Measurements from ENCODE around the gene FIGNL2. TPM values are rescaled to one million over a fixed set of nuclear protein-coding genes. Genes with fewer than 3 reads are reported as not detected.

Gene FIGNL2
- total RNA-seq, 2 experiments from 2014 or later = 0.25 to 0.36 TPM

DNA sequence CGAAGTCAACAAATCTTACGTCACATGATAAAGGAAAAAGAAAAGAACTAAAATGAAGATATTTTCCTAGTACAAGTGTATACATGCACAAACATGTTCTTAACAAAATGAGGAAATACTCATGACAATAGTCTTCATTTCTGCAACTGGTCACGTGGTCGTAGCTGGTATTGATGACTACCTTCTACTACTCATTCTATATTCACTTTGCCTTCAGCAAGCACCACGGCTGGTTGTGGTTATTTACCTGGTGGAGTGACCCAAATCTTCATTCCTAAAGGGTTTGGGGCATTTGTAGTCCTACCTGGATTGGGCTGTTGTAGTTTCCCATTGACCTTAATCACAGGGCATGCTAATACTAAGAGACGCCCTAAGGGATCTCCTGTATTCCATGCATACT lies 51.2 kb downstream of the FIGNL2 start:
- no peaks in the 10 kb centered on the region for H3K27me3 Mint-ChIP-seq (ENCODE audit: low read depth)
- H3K4me1 Mint-ChIP-seq (ENCODE audit: low read depth) = no peaks in the 10 kb centered on the region
- DNase-seq = no peak
- intact Hi-C loops (cut with micrococcal nuclease) = no loop called here
- H3K27ac Mint-ChIP-seq = no peak overlapping the region
- CTCF ChIA-PET = no interaction called here
- H3K9me3 Mint-ChIP-seq = no peaks in the 10 kb centered on the region
- no peaks in the 10 kb centered on the region for H3K36me3 Mint-ChIP-seq (ENCODE audit: low read depth)
- H3K4me3 Mint-ChIP-seq = no peak overlapping the region

DNA sequence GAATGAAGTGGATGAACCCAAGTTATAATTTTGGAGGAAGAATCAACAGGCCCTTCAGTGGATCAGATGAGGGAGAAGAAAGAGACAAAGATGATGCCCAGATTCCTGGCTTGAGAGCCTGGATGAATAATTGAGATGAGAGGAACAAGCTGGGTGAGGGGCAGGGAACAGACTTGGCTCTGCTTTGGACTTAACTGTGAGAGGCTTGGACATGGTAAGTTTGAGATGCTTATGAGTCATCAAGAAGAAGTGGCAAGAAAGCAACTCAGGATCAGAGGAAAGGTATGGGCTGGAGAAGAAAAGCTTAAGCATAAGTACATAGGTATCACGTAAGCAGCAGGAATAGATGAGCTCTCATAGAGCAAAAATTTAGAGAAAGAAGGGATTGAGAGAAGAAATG lies 55.3 kb downstream of the FIGNL2 start:
- intact Hi-C loops (cut with micrococcal nuclease) = no loop called here

DNA sequence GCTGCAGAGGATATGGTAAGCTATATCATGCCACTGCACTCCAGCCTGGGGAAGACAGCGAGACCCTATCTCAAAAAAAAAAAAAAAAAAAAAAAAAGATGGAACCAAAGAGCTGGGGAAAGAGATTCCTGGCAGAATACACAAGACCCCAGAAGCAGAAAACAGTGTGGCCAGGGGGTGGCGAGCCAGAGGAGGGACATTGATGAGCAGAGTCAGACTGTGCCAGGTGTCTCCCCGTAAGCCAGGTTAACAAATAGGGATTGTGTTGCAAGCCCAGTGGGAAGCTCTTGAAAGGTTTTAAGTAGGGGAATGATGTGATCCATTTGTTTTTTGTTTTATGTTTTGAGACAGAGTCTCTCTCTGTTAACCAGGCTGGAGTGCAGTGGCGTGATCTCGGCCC lies 56.1 kb downstream of the FIGNL2 start:
- no peak overlapping the region for H3K4me3 Mint-ChIP-seq
- no peaks in the 10 kb centered on the region for H3K27me3 Mint-ChIP-seq (ENCODE audit: low read depth)
- H3K4me1 Mint-ChIP-seq (ENCODE audit: low read depth) = no peaks in the 10 kb centered on the region
- no peak for DNase-seq
- CTCF ChIA-PET = interaction anchor here (0.6 to 0.7 kb wide), 3 partner anchors 51 to 854 kb away, joined by 3 read pairs; no protein-coding TSS in a partner anchor
- H3K36me3 Mint-ChIP-seq (ENCODE audit: low read depth) = no peaks in the 10 kb centered on the region
- no peaks in the 10 kb centered on the region for H3K9me3 Mint-ChIP-seq
- intact Hi-C loops (cut with micrococcal nuclease) = no loop called here
- no peak overlapping the region for H3K27ac Mint-ChIP-seq

More for the DNA sequence above, 55.3 kb downstream of the FIGNL2 start:
- no peak for DNase-seq
- no peaks in the 10 kb centered on the region for H3K27me3 Mint-ChIP-seq (ENCODE audit: low read depth)
- no peaks in the 10 kb centered on the region for H3K36me3 Mint-ChIP-seq (ENCODE audit: low read depth)
- CTCF ChIA-PET = interaction anchor here (0.5 to 0.7 kb wide), 2 partner anchors 21 to 50 kb away, joined by 3 read pairs; no protein-coding TSS in a partner anchor
- no peaks in the 10 kb centered on the region for H3K4me1 Mint-ChIP-seq (ENCODE audit: low read depth)
- no peak overlapping the region for H3K27ac Mint-ChIP-seq
- H3K4me3 Mint-ChIP-seq = no peak overlapping the region
- H3K9me3 Mint-ChIP-seq = no peaks in the 10 kb centered on the region

DNA sequence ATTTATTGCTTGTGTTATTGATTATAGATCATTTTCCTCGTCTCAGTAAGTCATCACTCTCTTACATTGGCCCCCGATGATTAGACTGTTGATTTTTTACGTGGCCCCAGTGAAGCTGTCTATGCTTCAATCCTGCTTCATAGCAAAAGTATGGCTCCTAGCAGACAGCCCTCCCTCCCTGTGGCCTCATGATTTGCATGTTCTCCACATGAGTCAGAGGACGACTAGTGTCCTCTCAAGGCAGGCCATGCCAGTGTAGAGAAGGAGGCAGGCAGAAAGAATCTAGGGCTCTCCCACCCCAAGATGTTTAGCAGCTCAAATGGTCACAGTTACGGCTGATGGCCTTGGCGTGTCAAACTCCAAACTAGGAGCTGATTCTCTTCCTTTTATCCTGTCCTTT lies 59.6 kb downstream of the FIGNL2 start:
- no peaks in the 10 kb centered on the region for H3K9me3 Mint-ChIP-seq
- no peak for DNase-seq
- no peaks in the 10 kb centered on the region for H3K27me3 Mint-ChIP-seq (ENCODE audit: low read depth)
- H3K4me1 Mint-ChIP-seq (ENCODE audit: low read depth) = no peaks in the 10 kb centered on the region
- H3K4me3 Mint-ChIP-seq = no peak overlapping the region
- H3K27ac Mint-ChIP-seq = no peak overlapping the region
- CTCF ChIA-PET = no interaction called here
- intact Hi-C loops (cut with micrococcal nuclease) = no loop called here
- H3K36me3 Mint-ChIP-seq (ENCODE audit: low read depth) = no peaks in the 10 kb centered on the region

DNA sequence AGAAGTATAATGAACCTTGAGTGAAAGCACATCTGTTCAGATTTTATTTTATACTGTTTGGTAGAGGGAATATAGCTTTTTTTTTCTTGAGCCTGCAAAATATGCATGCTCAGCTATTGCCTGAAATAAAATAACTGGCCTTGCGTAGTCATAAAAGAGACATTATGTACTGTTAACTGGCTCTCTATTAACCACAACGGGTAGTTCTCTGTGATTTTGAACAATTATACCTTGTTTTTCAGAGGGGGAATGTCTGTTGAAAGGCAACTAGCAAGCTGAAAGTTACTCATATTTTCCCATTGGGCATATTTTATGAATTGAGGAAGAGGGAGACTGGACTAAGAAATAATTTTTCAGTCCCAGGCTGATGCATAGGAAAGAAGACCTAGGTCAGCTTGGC lies 62.6 kb downstream of the FIGNL2 start:
- no peaks in the 10 kb centered on the region for H3K9me3 Mint-ChIP-seq
- DNase-seq = no peak
- no peak overlapping the region for H3K4me3 Mint-ChIP-seq
- H3K27me3 Mint-ChIP-seq (ENCODE audit: low read depth) = peaks cover 4% of the 10 kb centered on the region
- no peaks in the 10 kb centered on the region for H3K4me1 Mint-ChIP-seq (ENCODE audit: low read depth)
- intact Hi-C loops (cut with micrococcal nuclease) = no loop called here
- no peak overlapping the region for H3K27ac Mint-ChIP-seq
- CTCF ChIA-PET = no interaction called here
- H3K36me3 Mint-ChIP-seq (ENCODE audit: low read depth) = no peaks in the 10 kb centered on the region

DNA sequence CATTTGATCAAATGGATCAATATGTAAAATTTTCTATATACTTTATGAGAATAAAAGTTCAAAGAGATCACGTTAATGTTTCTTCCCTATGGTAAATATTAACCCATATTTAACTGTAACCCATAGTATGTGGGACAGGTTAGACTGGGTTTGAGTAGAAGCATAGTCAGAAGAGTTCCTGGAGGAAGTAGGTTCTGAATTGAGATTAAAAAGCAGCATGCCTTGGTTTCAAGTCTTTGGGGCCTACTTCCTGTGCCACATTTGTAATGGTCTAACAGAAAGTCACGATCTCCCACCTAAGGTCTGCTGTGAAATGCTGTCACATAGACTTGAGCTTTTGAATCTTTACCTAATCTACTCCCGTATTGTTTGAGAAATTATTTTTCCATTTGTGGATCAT lies 63.8 kb downstream of the FIGNL2 start:
- intact Hi-C loops (cut with micrococcal nuclease) = no loop called here
- H3K9me3 Mint-ChIP-seq = no peaks in the 10 kb centered on the region
- H3K4me3 Mint-ChIP-seq = no peak overlapping the region
- no peak overlapping the region for H3K27ac Mint-ChIP-seq
- H3K36me3 Mint-ChIP-seq (ENCODE audit: low read depth) = no peaks in the 10 kb centered on the region
- no peaks in the 10 kb centered on the region for H3K4me1 Mint-ChIP-seq (ENCODE audit: low read depth)
- peaks cover 4% of the 10 kb centered on the region for H3K27me3 Mint-ChIP-seq (ENCODE audit: low read depth)
- no peak for DNase-seq
- CTCF ChIA-PET = no interaction called here

DNA sequence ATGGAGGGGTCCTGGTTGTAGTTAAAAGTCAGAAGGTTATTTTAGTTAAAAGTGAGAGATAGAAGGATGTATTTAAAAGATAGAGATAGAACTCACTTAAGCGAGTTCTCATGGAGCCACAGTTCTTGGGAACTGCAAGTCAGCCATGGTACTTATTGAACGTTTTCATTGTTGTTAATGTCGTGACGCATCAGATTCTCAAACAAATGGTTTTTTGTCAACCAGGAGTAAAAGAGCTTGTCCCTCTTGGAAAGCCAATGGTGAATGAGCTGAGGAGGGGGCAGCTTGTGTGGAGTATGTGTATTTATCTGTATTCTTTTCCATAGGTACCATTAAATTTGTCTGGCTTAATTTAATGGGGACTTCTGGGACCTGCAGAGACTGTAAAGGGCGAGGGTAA lies 68.6 kb downstream of the FIGNL2 start:
- Mint-ChIP-seq H3K9me3 (no peaks in the 10 kb centered on the region), H3K27me3 (ENCODE audit: low read depth) (peaks cover 4% of the 10 kb centered on the region), H3K27ac (no peak overlapping the region), H3K4me1 (ENCODE audit: low read depth) (no peaks in the 10 kb centered on the region), H3K4me3 (no peak overlapping the region), H3K36me3 (ENCODE audit: low read depth) (no peaks in the 10 kb centered on the region)
- CTCF ChIA-PET = interaction anchor here (1.1 kb wide), 1 partner anchor 248 kb away, joined by 3 read pairs; no protein-coding TSS in a partner anchor
- intact Hi-C loops (cut with micrococcal nuclease) = no loop called here
- DNase-seq = no peak

DNA sequence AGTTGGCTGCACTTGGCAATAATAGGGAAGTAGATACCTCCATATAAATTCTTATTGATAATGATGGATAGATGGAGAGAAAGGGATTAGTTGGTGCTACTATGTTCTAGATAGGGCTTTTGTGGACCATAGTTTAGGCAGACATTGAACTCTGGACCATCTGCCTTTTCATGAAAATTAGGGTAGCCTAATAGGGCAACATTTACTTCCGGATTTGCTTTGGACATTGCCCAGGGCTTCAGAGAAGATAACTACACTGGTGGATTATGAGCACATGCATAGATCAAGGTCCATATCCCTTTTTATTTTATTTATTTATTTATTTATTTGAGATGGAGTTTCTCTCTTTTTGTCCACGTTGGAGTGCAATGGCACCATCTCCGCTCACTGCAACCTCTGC lies 70.5 kb downstream of the FIGNL2 start:
- H3K4me3 Mint-ChIP-seq = no peak overlapping the region
- H3K9me3 Mint-ChIP-seq = no peaks in the 10 kb centered on the region
- H3K27me3 Mint-ChIP-seq (ENCODE audit: low read depth) = peaks cover 4% of the 10 kb centered on the region
- no peaks in the 10 kb centered on the region for H3K36me3 Mint-ChIP-seq (ENCODE audit: low read depth)
- CTCF ChIA-PET = no interaction called here
- intact Hi-C loops (cut with micrococcal nuclease) = no loop called here
- no peak for DNase-seq
- no peak overlapping the region for H3K27ac Mint-ChIP-seq
- no peaks in the 10 kb centered on the region for H3K4me1 Mint-ChIP-seq (ENCODE audit: low read depth)

DNA sequence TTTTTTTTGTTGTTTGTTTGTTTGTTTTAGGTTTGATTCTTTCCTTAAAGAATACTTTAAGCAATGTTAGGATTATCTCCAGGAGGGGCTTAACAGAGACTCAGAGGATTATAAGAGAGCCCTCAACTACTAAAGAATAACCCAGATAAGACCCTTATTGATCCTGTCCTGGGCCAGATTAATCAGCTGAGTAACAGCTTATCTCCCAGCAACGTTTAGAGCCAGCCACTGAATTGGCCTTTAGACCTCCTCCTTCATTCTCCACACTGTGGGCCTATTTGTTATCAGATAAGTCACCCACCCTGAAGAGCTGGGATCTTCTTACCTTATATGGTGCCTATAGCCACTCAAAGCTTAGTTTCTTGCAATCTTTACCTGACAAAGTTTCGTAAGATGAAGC lies 71.1 kb downstream of the FIGNL2 start:
- CTCF ChIA-PET = no interaction called here
- H3K27me3 Mint-ChIP-seq (ENCODE audit: low read depth) = peaks cover 4% of the 10 kb centered on the region
- H3K4me1 Mint-ChIP-seq (ENCODE audit: low read depth) = no peaks in the 10 kb centered on the region
- DNase-seq = no peak
- no peak overlapping the region for H3K27ac Mint-ChIP-seq
- intact Hi-C loops (cut with micrococcal nuclease) = no loop called here
- no peak overlapping the region for H3K4me3 Mint-ChIP-seq
- no peaks in the 10 kb centered on the region for H3K9me3 Mint-ChIP-seq
- no peaks in the 10 kb centered on the region for H3K36me3 Mint-ChIP-seq (ENCODE audit: low read depth)

DNA sequence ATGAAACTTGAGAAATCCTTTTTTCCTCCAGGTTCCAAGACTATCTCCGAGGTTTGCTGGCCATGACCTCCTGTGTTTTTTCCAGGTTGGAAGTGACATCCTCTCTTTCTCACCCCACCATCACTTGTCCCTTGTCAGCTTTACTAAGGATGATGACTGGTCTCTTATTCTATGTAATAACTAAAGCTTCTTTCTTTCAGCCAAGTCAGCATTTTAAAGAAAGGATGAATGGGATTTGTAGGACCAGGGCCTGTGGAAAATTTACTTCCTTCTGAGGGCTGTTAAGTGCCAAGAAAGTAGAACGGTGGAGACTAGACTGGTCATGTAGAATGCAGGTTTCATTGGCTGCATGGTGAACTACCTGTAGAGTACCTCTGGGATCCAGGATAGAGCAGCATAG lies 73.6 kb downstream of the FIGNL2 start:
- no peaks in the 10 kb centered on the region for H3K36me3 Mint-ChIP-seq (ENCODE audit: low read depth)
- no peak overlapping the region for H3K27ac Mint-ChIP-seq
- H3K4me1 Mint-ChIP-seq (ENCODE audit: low read depth) = no peaks in the 10 kb centered on the region
- intact Hi-C loops (cut with micrococcal nuclease) = no loop called here
- no peaks in the 10 kb centered on the region for H3K9me3 Mint-ChIP-seq
- H3K27me3 Mint-ChIP-seq (ENCODE audit: low read depth) = no peaks in the 10 kb centered on the region
- no peak for DNase-seq
- CTCF ChIA-PET = no interaction called here
- H3K4me3 Mint-ChIP-seq = no peak overlapping the region

DNA sequence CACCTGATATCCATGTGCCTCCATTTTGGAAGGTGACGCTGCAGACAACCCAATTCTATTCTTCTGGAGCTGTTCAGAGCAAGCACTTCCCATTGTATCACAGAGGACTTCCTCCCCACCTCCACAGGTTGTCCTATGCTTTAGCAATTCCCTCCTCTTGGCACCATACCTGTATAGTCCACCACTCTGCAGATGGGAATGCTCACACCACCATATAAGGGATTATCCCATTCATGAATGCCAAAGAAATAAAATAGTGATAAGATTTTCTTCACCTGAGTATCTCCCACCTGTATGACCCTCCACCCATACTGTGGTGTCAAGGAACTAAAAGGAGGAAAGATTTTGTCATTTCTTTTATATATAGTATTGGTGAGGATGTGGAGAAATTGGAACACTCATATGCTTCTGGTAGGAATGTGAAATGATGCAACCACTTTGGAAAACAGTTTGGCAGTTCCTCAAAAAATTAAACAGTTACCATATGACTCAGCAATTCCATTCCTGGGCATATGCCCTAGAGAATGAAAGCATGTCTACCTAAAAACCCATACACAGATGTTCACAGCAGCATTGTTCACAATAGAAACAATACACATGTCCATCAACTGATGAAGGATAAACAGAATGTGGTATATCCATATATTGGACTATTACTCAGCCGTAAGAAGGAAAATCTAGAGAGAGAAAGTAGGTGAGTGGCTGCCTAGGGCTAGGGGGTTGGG lies 75.2 kb downstream of the FIGNL2 start:
- DNase-seq = no peak
- Mint-ChIP-seq H3K27me3 (ENCODE audit: low read depth) (no peaks in the 10 kb centered on the region), H3K36me3 (ENCODE audit: low read depth) (no peaks in the 10 kb centered on the region), H3K27ac (no peak overlapping the region), H3K9me3 (no peaks in the 10 kb centered on the region), H3K4me1 (ENCODE audit: low read depth) (no peaks in the 10 kb centered on the region), H3K4me3 (no peak overlapping the region)
- intact Hi-C loops (cut with micrococcal nuclease) = no loop called here
- CTCF ChIA-PET = no interaction called here

DNA sequence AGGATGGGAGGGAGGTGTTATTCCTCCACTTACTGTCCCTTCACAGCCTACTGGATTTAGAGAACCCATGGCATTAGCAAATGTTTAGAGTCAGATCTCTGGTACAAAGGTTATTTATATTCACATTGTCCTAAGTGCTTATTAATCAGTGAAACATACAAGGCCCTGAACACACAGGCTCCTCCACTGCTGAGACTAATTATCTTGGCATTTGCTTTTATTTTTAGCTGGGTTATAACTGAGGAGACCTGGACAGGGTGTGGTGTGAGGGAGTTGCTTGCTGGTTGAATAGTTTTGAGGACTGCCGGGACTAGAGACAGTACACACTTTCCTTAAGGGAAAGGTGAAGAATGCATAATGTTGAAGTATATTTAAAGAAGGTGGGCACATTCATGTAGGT lies 77.5 kb downstream of the FIGNL2 start:
- CTCF ChIA-PET = no interaction called here
- no peak overlapping the region for H3K27ac Mint-ChIP-seq
- H3K36me3 Mint-ChIP-seq (ENCODE audit: low read depth) = no peaks in the 10 kb centered on the region
- H3K4me1 Mint-ChIP-seq (ENCODE audit: low read depth) = no peaks in the 10 kb centered on the region
- H3K9me3 Mint-ChIP-seq = no peaks in the 10 kb centered on the region
- intact Hi-C loops (cut with micrococcal nuclease) = no loop called here
- H3K27me3 Mint-ChIP-seq (ENCODE audit: low read depth) = no peaks in the 10 kb centered on the region
- H3K4me3 Mint-ChIP-seq = no peak overlapping the region
- DNase-seq = no peak
